ENCODE data around the gene MTERF4. TPM values are rescaled to one million over a fixed set of nuclear protein-coding genes. Genes with fewer than 3 reads are reported as not detected.

MTERF4 gene
- polyA plus RNA-seq, 1 donor from 2014 or later, result 142 TPM

- no peaks in the 10 kb centered on the region for H3K9me3 ChIP-seq (ENCODE audit: low read length)
- H3K4me3 ChIP-seq (ENCODE audit: low read length), result no peak overlapping the region
- H3K9ac ChIP-seq (ENCODE audit: low read length), result no peak overlapping the region
- H3K27ac ChIP-seq (ENCODE audit: low read length), result no peak overlapping the region
- peaks cover 34% of the 10 kb centered on the region for H3K79me2 ChIP-seq (replicated peaks; ENCODE audit: insufficient read depth, low read length)
- no peaks in the 10 kb centered on the region for H3K27me3 ChIP-seq (ENCODE audit: insufficient read depth, low read depth, low read length)
- H2AFZ ChIP-seq (ENCODE audit: low read depth, low read length), result no peak overlapping the region
- no peak overlapping the region for H3K4me2 ChIP-seq (ENCODE audit: low read length)
- H3K36me3 ChIP-seq (ENCODE audit: insufficient read depth, low read length), result peaks cover 10% of the 10 kb centered on the region
- no peaks in the 10 kb centered on the region for H3K9me2 ChIP-seq (ENCODE audit: insufficient read depth, low read length)
- H4K20me1 ChIP-seq (ENCODE audit: insufficient read depth), result no peaks in the 10 kb centered on the region
- H3F3A ChIP-seq (ENCODE audit: insufficient read depth, low read length, poor library complexity, severe bottlenecking), result no peaks in the 10 kb centered on the region
- no peak for TF ChIP-seq POLR2AphosphoS5 (IDR thresholded peaks at IDR 0.05)
These were observed 2.8 kb downstream of the MTERF4 start for GRCh38 chr2:241099246-241099645.

GRCh38 chr2:241096979-241097378 is 5.1 kb downstream of the MTERF4 start:
- H2AFZ ChIP-seq (ENCODE audit: low read depth, low read length), result no peak overlapping the region
- peaks cover 34% of the 10 kb centered on the region for H3K79me2 ChIP-seq (replicated peaks; ENCODE audit: insufficient read depth, low read length)
- H3K27me3 ChIP-seq (ENCODE audit: insufficient read depth, low read depth, low read length), result no peaks in the 10 kb centered on the region
- TF ChIP-seq EP300 (conservative IDR thresholded peaks at IDR 0.05; ENCODE audit: poor library complexity, severe bottlenecking) (no peak), SMC3 (conservative IDR thresholded peaks at IDR 0.05; ENCODE audit: poor library complexity) (no peak), POLR2AphosphoS5 (IDR thresholded peaks at IDR 0.05) (no peak), MXI1 (conservative IDR thresholded peaks at IDR 0.05; ENCODE audit: poor library complexity, severe bottlenecking) (no peak), RAD21 (conservative IDR thresholded peaks at IDR 0.05) (no peak), EZH2 (IDR thresholded peaks at IDR 0.05; ENCODE audit: borderline replicate concordance, insufficient read depth, low read length, poor library complexity, severe bottlenecking) (no peak), REST (IDR thresholded peaks at IDR 0.05; ENCODE audit: borderline replicate concordance) (no peak), TAF1 (IDR thresholded peaks at IDR 0.05; ENCODE audit: low read depth) (no peak)
- H3K4me2 ChIP-seq (ENCODE audit: low read length), result no peak overlapping the region
- H3K27ac ChIP-seq (ENCODE audit: low read length), result no peak overlapping the region
- no peaks in the 10 kb centered on the region for H3K9me3 ChIP-seq (ENCODE audit: low read length)
- H3K36me3 ChIP-seq (ENCODE audit: insufficient read depth, low read length), result peaks cover 10% of the 10 kb centered on the region
- H3K9ac ChIP-seq (ENCODE audit: low read length), result no peak overlapping the region
- no peaks in the 10 kb centered on the region for H4K20me1 ChIP-seq (ENCODE audit: insufficient read depth)
- H3F3A ChIP-seq (ENCODE audit: insufficient read depth, low read length, poor library complexity, severe bottlenecking), result no peaks in the 10 kb centered on the region
- no peaks in the 10 kb centered on the region for H3K9me2 ChIP-seq (ENCODE audit: insufficient read depth, low read length)
- H3K4me3 ChIP-seq (ENCODE audit: low read length), result no peak overlapping the region

GRCh38 chr2:241095594-241096290 is 6.3 kb downstream of the MTERF4 start:
- Histone ChIP-seq H4K20me1 (ENCODE audit: insufficient read depth) (no peaks in the 10 kb centered on the region), H3K9me3 (ENCODE audit: low read length) (no peaks in the 10 kb centered on the region), H3K4me3 (ENCODE audit: low read length) (no peak overlapping the region), H3K9me2 (ENCODE audit: insufficient read depth, low read length) (no peaks in the 10 kb centered on the region), H3K4me2 (ENCODE audit: low read length) (no peak overlapping the region), H3K27me3 (ENCODE audit: insufficient read depth, low read depth, low read length) (no peaks in the 10 kb centered on the region), H3K9ac (ENCODE audit: low read length) (no peak overlapping the region), H3K79me2 (replicated peaks; ENCODE audit: insufficient read depth, low read length) (peaks cover 24% of the 10 kb centered on the region), H3F3A (ENCODE audit: insufficient read depth, low read length, poor library complexity, severe bottlenecking) (no peaks in the 10 kb centered on the region), H2AFZ (ENCODE audit: low read depth, low read length) (no peak overlapping the region), H3K27ac (ENCODE audit: low read length) (no peak overlapping the region), H3K36me3 (ENCODE audit: insufficient read depth, low read length) (peaks cover 10% of the 10 kb centered on the region)
- no peak for TF ChIP-seq TAF1 (IDR thresholded peaks at IDR 0.05; ENCODE audit: low read depth)
- TF ChIP-seq REST (IDR thresholded peaks at IDR 0.05; ENCODE audit: borderline replicate concordance), result no peak
- TF ChIP-seq RAD21 (conservative IDR thresholded peaks at IDR 0.05), result no peak
- TF ChIP-seq EP300 (conservative IDR thresholded peaks at IDR 0.05; ENCODE audit: poor library complexity, severe bottlenecking), result no peak
- TF ChIP-seq SMC3 (conservative IDR thresholded peaks at IDR 0.05; ENCODE audit: poor library complexity), result no peak
